Endodermal cell (in vitro differentiated cells): Measurements from ENCODE around the gene VOPP1. TPM values are rescaled to one million over a fixed set of nuclear protein-coding genes. Genes with fewer than 3 reads are reported as not detected.

Experiments used
- DNase-seq: peaks from one replicate; pipeline ENCODE4 v3.0.0-alpha.2; 2017
- H3K27ac ChIP-seq: 2 replicates; pipeline ENCODE4 v1.5.1; 2013; ENCODE audit warnings: mild to moderate bottlenecking, low read depth, low read length, moderate library complexity
- H3K27me3 ChIP-seq: 2 replicates; pipeline ENCODE4 v1.6.1; 2013; ENCODE audit warnings: mild to moderate bottlenecking, low read length, moderate library complexity; ENCODE audit not compliant: insufficient read depth, control insufficient read depth, poor library complexity, severe bottlenecking
- H3K36me3 ChIP-seq: 2 replicates; pipeline ENCODE4 v1.7.0; 2013; ENCODE audit warnings: mild to moderate bottlenecking, low read length, moderate library complexity; ENCODE audit not compliant: control insufficient read depth, insufficient read depth
- H3K4me1 ChIP-seq: one replicate; pipeline ENCODE4 v1.7.0; 2013; ENCODE audit warnings: low read length; ENCODE audit not compliant: control insufficient read depth, insufficient read depth
- H3K4me3 ChIP-seq: 2 replicates; pipeline ENCODE4 v1.5.1; 2013; ENCODE audit warnings: mild to moderate bottlenecking, low read length, moderate library complexity
- H3K9ac ChIP-seq: 2 replicates; pipeline ENCODE4 v1.6.1; 2013; ENCODE audit warnings: mild to moderate bottlenecking, low read length, moderate library complexity; ENCODE audit not compliant: poor library complexity, severe bottlenecking; ENCODE audit errors: extremely low read depth
- H3K9me3 ChIP-seq: 2 replicates; pipeline ENCODE4 v1.6.1; 2013; ENCODE audit warnings: mild to moderate bottlenecking, low read length, moderate library complexity; ENCODE audit not compliant: control insufficient read depth
- H3K27ac Mint-ChIP-seq: 2 replicates; pipeline ENCODE4 v1.8.0; 2020; ENCODE audit warnings: mixed read lengths
- H3K27me3 Mint-ChIP-seq: 2 replicates; pipeline ENCODE4 v1.8.0; 2021; ENCODE audit warnings: mild to moderate bottlenecking, mixed read lengths; ENCODE audit not compliant: insufficient read depth
- H3K36me3 Mint-ChIP-seq: 2 replicates; pipeline ENCODE4 v1.8.0; 2020; ENCODE audit warnings: low read depth, mixed read lengths
- H3K4me1 Mint-ChIP-seq: 2 replicates; pipeline ENCODE4 v1.8.0; 2020; ENCODE audit warnings: mixed read lengths
- H3K4me3 Mint-ChIP-seq: 2 replicates; pipeline ENCODE4 v1.8.0; 2020; ENCODE audit warnings: mild to moderate bottlenecking, moderate library complexity, mixed read lengths
- H3K9me3 Mint-ChIP-seq: 2 replicates; pipeline ENCODE4 v1.8.0; 2020; ENCODE audit warnings: mild to moderate bottlenecking, mixed read lengths
- CTCF ChIP-seq: fragments of 200-600 bp; sonication (generic); conservative IDR thresholded peaks from 2 replicates; pipeline ENCODE4 v1.5.0; 2021; ENCODE audit warnings: antibody characterized with exemption, mild to moderate bottlenecking
- WGBS, 2 experiments: methylation state at CpG; one replicate each; pipeline versions ENCODE4 v1.1.5 to v1.1.7; 2013; ENCODE audit warnings: missing lambda C conversion rate in 2 of 2, mixed read lengths in 1 of 2; ENCODE audit not compliant: insufficient coverage in 1 of 2, insufficient read length in 1 of 2; 5-methylcytosine and 5-hydroxymethylcytosine counted together
- total RNA-seq, 2 donors: library from RNA; stranded (reverse); fragmentation: NEBNext Ultra II Directional in 1 of 2; extraction: Animal tissue kit (Norgen Biotek cat#: 25700) in 1 of 2; gene quantifications; 2 replicates in 1 of 2; 3 replicates in 1 of 2; pipeline ENCODE4 v1.2.1, GENCODE V29; 2021

Gene VOPP1
- total RNA-seq, 2 donors from 2014 or later: 48.8 to 53.6 TPM

- Histone ChIP-seq H3K36me3 (no peaks in the 10 kb centered on the region), H3K9ac (no peak overlapping the region), H3K27me3 (peaks cover 12% of the 10 kb centered on the region), H3K4me3 (peak overlapping the region; percentile 22), H3K27ac (no peak overlapping the region), H3K4me1 (peaks cover 6% of the 10 kb centered on the region), H3K9me3 (no peaks in the 10 kb centered on the region)
- 57 to 71% methylated on average over 1 to 4 of the region's 4 CpGs for WGBS, 2 experiments
- no peaks in the 10 kb centered on the region for H3K36me3 Mint-ChIP-seq
- peaks cover 42% of the 10 kb centered on the region for H3K4me1 Mint-ChIP-seq
- no peak for TF ChIP-seq CTCF
- DNase-seq: no peak
- H3K9me3 Mint-ChIP-seq: no peaks in the 10 kb centered on the region
- no peak overlapping the region for H3K27ac Mint-ChIP-seq
- H3K27me3 Mint-ChIP-seq: peaks cover 16% of the 10 kb centered on the region
- peak overlapping the region; percentile 88 for H3K4me3 Mint-ChIP-seq
These were observed 2.5 kb downstream of the VOPP1 start for GRCh38 chr7:55569797-55570196.

GRCh38 chr7:55569269-55569663 lies 3.0 kb downstream of the VOPP1 start:
- Histone ChIP-seq H3K9me3 (no peaks in the 10 kb centered on the region), H3K4me1 (peaks cover 6% of the 10 kb centered on the region), H3K4me3 (peak overlapping the region; percentile 6), H3K9ac (no peak overlapping the region), H3K27ac (no peak overlapping the region), H3K36me3 (no peaks in the 10 kb centered on the region), H3K27me3 (peaks cover 11% of the 10 kb centered on the region)
- TF ChIP-seq CTCF: no peak
- 68 to 89% methylated on average over 7 of the region's 7 CpGs for WGBS, 2 experiments
- peaks cover 15% of the 10 kb centered on the region for H3K27me3 Mint-ChIP-seq
- peak overlapping the region; percentile 32 for H3K27ac Mint-ChIP-seq
- no peak for DNase-seq
- peak overlapping the region; percentile 88 for H3K4me3 Mint-ChIP-seq
- no peaks in the 10 kb centered on the region for H3K36me3 Mint-ChIP-seq
- no peaks in the 10 kb centered on the region for H3K9me3 Mint-ChIP-seq
- H3K4me1 Mint-ChIP-seq: peaks cover 43% of the 10 kb centered on the region

- no peak overlapping the region for H3K27ac Mint-ChIP-seq
- H3K9ac ChIP-seq: no peak overlapping the region
- no peaks in the 10 kb centered on the region for H3K36me3 Mint-ChIP-seq
- no peaks in the 10 kb centered on the region for H3K9me3 Mint-ChIP-seq
- no peaks in the 10 kb centered on the region for H3K36me3 ChIP-seq
- no peaks in the 10 kb centered on the region for H3K9me3 ChIP-seq
- DNase-seq: no peak
- H3K4me1 Mint-ChIP-seq: peaks cover 44% of the 10 kb centered on the region
- H3K4me3 ChIP-seq: peak overlapping the region; percentile 6
- peaks cover 6% of the 10 kb centered on the region for H3K4me1 ChIP-seq
- H3K27me3 Mint-ChIP-seq: peaks cover 9% of the 10 kb centered on the region
- no peak for TF ChIP-seq CTCF
- WGBS, 2 experiments: 78 to 80% methylated on average over 2 to 4 of the region's 4 CpGs
- H3K27ac ChIP-seq: no peak overlapping the region
- no peak overlapping the region for H3K4me3 Mint-ChIP-seq
- peaks cover 6% of the 10 kb centered on the region for H3K27me3 ChIP-seq
These were observed 3.6 kb downstream of the VOPP1 start for GRCh38 chr7:55568613-55569268.
